Stimulated activated CD8-positive, alpha-beta memory T cell treated with anti-CD3 and anti-CD28 coated beads, Interleukin-4, amount 100 ng/mL, for 48 hours (primary cell): ENCODE data around the gene ADRA2B.
"Not testable (repeated sequence)": the region's sequence is repeated elsewhere in the genome, so short reads cannot be mapped to it uniquely, and the experiment has no call there.

Experiments
- DNase-seq: peaks from one replicate; pipeline ENCODE4 v3.0.0-alpha.2; 2020

ADRA2B gene

DNA sequence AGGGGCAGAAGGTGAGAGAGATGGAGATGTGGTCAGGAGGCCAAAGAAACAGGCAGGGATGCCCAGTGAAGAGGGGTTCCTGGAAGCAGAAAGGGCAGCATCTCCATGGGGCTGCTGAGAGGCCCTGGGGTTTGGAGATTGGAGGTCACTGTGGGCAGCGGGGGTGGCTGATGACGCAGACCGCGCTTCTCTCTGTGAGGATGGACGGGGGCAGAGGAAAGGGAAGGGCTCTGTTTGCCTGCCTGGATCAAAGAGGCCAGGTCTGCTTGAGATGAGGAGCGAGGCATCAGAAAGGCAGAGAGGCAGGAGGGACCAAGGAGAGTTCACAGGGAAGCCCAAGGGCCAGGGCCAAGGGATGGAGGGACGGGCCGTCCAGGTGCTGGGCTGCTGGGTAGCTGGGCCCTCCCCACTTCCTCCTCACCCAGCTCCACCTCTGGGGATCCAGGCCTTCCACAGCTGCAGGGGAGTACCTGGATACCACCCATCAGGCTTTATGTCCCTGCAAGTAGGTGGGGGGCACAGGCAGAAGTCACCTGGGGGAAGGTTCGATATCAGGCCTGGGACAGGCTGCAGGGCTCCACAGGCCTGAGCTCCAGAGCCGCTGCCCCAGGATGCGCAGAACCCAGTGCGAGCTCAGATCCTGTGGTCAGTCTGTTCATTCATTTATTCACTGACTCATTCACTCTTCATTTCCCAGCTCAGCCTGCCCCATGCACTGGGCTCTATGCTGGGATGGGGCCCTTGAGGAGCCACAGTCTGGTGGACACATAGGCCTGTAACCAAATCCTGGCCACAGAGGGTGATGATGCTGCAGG lies 30.6 kb downstream of the ADRA2B start:
- DNase-seq: peak; percentile 9

DNA sequence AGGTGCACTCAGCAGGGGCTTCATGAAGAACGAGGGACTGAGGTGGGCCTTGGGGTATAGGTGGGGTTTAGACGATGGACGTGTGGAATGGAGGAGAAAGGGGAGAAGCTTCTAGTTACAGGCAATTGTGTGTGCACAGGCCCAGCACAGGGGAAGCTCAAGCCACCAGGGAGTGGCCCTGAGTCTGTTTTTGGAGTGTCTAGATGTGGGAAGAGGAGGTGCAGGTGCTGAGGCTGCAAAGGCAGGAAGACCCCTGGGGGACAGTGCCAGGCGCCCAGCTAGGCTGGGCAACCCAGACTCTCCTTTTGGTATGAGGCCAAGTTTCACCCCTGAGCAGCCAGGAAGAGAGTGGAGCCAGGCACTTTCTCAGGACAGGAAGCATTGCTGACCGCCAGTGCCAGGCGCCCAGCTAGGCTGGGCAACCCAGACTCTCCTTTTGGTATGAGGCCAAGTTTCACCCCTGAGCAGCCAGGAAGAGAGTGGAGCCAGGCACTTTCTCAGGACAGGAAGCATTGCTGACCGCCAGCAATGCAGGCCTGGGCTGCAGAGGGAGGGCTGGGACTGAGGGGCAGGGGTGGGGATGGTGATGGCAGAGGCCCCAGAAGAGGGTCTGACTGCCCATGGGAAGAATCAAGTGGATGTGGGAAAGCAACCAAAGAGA lies 31.4 kb downstream of the ADRA2B start:
- DNase-seq: peak; percentile 1

DNA sequence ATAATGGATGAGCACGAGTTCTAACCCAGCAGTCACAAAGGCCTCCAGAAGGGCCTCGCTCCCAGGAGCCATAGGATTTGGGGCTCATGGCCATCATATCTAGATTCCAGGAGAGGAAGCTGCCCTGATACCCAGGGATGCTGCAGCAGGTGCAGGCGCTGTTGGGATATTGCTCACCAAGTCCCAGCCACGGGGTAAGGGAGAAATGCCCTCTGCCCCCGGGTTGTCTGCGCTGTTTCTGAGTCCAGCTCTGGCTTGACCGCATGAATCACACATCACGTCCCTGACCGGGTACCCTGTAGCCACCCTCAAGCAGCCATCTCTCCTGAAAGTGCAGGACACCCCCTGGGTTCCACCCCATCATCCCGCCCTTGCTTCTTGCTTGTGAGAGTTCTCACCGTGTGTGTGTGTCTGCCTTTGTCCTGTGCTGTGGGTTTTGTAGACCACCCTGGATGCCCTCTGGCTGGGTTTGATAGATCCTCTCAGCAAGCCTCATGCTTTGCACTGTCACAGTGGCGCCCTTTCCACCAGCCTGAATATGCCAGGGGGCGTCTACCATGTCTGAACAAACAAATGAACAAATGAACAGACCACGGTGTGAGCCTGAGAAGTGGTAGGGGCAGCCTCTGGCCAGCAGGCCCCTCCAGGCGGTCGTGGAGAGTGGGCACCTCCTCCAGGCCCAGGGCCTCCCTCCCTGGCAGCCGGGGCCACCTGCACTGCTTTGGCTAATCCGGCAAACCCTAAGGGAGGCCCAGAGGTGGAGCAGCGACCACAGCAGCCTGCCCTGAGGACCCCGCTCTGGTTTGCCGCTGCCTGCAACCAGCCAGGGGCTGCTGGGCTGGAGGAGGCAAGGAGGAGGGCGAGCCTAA lies 32.1 kb downstream of the ADRA2B start:
- peak; percentile 11 for DNase-seq

DNA sequence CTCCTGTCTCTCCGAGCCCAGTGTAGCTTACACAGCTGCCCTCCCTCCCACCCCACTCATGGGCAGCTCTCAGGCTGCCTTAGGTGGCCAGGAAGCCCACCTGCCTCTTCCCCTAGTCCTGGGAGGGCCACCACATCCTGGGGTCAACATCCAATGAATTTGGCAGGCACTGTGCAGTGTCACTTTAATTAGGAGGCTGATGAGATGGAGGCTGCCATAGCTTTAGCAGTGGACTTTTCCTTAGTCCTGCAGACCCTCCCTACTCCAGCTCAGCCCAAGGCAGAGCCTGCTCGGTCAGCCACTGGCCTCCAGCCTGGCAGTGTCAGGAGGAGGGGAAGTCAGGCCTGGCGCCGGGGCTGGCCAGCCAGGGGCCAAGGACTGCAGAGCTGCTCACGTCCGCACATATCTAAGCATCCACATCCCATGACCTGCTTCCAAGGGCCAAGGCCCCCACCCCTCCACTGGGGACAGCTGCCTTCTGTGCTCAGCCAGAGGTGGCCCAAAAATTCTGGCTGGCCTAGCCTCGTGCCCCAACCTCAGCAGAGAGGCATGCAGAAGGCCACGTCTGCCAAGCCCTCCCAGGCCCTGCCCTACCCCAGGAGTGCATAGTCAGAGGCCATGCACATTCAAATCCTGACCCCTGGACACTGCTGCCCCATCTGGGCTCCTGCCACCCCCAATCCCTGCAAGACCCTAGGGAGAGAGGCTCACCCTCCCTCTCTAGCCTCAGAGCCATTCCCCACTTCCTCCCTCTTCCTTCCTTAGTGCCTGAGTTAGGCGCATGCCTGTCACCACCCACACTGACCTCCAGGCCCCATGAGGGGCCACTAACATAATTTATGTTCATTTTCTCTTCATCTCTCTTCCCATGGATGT lies 33.1 kb downstream of the ADRA2B start:
- peak; percentile 11 for DNase-seq

DNA sequence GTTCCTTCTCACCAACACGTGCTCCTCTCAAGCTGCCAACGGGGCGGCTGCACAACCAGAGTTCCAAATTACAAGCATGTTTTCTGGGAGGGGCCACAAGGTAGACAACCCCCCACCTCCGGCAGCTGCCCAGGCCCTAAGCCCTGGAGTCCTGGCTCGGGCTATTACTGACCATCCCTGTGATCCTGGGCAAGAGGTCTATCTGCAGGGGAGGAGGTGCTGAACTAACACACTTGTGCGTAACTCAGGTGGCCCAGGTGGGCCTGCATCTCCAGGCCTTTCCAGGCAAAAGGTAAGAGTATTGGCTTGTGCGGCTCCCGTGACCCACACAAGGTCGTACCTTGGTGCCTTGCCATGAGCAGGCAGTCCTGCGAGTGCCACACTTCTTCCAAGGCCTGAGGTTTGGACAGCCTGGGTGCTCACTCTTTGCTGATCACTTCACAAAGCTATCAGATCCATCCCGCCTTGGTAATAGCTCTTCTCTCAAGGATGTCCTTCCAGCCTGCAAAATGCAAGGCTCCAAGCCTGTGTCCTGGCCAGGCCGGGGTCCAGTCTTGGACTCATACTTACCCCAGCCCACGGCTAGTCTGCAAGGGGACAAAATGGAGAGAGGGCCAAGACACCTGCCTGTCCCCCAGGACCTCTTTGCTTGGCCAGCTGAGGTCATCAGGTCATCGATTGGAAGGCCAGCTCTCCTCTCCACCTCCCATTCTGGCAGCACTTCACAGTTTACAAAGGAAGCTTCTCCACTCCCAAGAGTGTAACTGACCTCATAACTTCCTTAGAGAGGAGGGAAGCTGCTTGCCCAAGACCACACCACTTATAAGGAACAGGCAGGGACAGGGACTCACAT lies 33.9 kb downstream of the ADRA2B start:
- DNase-seq: peak; percentile 18

DNA sequence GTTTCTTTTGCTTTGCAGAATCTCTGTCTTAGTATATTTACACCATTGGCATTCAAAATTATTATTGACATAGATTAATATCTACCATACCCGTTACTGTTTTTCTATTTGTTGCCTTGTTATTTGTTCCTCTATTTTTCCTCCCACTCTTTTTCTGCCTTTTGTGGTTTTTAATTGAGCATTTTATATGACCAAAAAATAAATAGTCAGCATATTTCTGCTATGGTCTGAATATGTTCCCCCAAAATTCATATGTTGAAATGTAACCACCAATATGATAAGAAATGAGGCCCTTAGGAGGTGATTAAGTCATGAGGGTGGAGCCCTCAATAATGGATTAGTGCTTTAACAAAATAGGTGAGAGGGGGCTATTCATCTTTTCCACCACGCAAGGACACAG lies 35.3 kb downstream of the ADRA2B start:
- DNase-seq: no peak

DNA sequence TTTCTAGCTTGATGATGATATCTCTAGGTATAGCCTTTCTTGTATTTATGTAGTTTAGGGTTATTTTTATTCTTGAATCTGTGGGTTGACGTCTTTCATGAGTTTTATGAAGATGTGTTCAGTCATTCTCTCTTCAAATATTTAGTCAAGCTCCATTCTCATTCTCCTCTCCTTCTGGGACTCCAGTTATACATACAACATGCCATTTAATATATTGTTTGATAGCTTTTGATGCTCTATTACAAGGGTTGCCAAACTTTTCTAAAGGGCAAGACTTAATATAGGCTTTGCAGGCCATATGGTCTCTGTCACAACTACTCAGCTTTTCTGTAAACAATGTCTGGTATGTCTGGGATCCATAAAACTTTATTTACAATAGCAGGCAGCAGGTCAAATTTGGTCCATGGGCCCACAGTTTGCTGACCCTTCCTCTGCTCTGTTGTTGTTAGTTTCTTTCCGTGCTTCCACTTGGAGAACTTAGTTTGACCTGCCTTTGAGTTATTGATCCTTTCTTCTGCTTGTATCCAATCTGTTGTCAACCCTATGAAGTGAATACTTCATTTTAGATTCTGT lies 41.1 kb downstream of the ADRA2B start:
- no peak for DNase-seq

DNA sequence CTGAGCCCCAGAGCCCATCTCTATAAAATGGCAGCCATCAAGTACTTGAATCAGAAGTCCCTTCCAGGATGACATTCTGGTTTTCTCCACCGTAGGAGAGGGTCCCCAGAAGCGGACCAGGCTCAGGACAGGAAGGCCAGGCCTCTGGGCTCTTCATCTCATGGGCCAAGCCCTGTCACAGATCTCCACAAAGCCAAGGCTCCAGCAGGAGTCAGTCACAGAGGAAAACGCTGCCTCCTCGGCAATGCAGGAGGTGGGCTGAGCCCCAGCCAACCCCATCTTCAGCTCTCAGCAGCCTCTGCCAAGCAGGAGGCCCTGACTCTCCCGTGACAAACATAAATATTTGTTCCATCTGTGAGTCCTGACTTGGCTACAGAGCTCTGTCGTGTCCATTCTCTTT lies 42.2 kb downstream of the ADRA2B start:
- DNase-seq: no peak

DNA sequence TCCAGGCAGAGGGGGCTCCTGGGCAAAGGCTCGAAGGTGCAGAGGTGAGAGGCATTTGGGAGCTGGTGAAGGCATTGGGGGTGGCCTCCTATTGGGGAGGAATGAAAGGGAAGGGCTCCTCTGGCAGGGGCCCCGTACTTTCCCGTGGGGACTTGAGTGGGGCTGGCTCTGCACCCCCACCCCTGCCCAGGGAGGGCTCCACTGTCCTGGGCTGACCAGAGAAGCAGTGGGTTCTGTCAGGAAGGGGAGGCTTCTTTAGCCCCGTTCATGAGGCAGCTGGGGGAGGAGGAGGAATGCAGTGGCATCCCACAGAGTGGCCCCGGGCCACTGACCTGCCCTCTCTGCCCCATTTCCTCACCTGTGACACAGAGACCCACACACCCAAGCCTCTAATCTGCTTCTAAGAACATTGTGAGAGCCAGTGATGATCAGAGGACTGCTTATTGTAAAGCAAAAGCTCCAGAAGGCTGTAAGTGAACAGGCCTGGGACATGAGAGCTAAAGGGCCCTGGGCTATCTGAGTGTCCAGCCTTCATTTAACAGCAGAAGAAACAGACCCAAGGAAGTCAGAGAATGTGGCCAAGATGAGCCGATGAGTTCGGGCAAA lies 43.1 kb downstream of the ADRA2B start:
- DNase-seq: no peak

DNA sequence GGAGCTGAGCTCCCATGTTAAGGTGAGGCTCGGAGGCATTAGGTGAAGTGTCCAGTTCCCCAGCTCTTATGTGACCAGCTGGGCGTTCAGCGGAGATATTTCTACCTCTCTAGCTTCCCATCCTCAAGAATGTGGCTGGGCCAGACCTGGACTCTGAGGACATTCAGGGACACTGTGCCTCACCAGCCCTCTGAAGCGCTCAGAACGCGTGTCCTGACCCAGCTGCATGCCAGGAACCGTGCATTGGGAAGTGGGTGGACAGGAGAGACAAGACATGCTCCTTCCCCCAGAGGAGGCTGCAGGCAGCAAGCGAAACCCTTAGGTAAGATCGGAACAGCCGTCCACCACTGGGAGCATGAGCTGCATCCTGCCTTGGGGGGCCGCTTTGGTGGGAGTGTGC lies 43.6 kb downstream of the ADRA2B start:
- DNase-seq: no peak

DNA sequence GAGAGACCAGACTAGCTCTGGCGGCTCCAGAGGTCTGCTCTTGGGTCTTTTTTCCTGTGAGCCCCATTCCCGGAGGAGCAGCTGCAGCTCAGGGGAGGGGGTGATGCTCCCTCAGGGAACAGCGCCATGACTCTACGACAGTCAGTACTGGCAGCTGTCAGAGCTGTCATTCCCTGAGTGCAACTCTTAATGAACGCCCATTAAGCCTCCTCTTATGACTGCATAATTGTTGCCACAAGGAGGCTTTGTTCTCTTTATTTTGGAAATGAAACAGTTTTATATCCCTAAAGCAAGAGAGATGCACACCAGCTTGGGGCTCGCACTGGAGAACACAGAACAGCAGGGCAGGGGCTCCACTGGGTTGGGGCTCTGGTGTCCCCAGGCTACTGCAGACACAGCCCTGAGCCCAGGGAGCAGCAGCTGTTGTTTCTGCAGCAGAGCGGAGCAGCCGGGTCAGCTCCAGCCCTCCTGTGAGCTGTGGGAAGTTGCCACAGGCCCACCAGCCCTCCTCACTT lies 44.3 kb downstream of the ADRA2B start:
- DNase-seq: not testable (repeated sequence)

DNA sequence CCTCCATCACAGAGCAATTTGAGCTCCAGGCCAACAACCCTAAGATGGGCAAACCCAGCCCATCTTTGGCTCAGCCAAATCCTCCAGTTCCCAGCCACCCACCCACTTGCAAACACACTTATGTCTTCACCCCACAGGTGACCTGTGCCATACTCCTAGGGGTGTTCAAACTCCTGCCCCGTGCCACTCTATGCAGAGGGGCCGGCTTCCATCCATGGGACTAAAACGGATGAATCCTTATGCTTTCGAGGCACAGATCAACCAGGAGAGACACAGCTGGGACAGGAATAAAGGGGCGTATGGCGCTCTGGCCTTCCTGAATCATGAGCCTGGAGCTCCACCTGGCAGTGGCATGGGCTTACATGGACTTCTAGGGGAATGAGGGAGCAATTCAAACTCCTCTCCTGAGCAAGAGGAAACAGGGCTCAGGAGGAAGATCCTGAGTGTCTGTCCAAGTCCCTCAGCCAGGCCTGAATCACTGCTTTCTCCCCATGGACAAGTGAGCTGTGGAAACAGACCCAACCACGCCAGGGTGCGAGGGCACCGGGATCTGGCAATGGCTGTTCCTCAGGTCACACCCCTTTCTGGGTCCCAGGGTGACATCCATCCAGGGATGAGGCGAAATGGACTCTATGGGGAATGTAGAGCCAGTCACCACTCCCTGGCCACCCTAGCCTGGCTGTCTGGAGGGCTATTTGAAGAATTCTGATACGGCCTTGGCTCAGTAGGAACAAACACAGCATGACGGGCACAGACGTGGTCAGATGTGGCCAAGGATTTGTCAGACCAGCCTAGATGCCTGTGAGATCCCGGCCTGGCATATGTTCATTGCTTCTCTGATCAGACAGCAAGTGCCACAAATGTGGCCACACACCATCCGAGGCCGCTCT lies 45.0 kb downstream of the ADRA2B start:
- not testable (repeated sequence) for DNase-seq

DNA sequence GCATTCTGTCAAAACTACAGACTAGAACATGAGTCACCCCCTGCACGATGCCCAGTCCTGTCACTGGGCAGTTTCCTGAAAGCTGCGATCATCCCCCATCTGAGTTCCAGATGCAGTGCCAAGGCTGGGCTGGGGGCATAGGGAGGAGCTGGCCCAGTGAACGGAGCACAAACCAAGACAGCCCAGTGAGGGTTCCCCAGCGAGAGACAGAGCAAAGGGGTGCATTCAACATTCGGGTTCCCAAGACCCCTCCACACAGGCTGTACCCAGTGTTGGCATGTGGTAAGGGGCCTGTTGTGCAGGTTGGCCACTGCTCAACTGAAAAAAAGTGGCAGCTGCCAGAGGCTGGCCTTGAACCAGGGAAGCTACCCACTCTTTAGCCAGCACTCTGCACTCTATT lies 46.0 kb downstream of the ADRA2B start:
- DNase-seq: not testable (repeated sequence)

DNA sequence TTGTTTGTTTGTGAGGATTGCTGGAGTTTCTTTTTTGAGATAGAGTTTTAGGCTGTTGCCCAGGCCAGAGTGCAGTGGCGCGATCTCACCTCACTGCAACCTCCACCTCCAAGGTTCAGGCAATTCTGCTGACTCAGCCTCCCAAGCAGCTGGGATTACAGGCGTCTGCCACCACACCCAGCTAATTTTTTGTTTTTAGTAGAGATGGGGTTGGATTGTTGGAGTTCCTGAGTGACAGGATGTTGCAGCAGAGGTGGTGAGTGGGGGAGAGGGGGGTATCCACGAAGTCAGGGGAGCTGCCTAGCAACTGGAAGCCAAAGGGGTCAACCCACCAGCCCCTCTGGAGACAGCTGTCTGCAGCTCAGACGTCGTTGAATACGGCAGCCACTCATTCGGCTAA lies 46.5 kb downstream of the ADRA2B start:
- not testable (repeated sequence) for DNase-seq

DNA sequence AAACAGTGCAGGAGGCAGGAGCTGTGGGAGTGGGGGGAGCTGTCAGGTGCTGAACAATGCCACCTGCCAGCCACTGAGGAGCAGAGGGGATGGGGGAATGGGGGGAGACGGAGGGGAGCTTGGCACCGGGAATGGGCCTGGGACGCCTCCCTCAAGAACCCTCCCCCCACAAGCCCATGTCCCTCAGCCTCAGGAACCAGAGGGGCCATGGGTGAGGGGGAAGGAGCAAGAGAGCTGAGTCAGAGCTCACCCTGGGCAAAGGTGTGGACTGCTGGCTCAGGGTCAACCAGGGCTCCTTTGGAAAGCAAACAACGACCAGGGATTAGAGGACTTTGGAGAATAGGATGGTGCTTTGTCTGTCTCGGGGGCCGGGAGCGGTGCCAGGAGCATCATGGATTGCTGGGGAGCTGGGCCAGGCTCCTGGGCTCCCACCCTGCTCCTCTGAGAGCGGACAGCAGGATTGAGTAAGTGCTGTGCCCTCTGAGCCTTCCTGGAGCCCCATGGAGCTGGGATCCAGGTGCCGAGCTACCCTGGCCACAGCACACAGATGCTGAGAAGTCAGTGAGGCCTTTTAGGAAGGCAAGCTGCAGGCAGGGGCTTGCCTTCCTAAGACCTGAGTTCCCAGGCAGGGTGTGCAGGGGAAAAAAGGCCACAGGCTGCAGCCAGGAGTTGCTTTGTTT lies 48.3 kb downstream of the ADRA2B start:
- DNase-seq: not testable (repeated sequence)

DNA sequence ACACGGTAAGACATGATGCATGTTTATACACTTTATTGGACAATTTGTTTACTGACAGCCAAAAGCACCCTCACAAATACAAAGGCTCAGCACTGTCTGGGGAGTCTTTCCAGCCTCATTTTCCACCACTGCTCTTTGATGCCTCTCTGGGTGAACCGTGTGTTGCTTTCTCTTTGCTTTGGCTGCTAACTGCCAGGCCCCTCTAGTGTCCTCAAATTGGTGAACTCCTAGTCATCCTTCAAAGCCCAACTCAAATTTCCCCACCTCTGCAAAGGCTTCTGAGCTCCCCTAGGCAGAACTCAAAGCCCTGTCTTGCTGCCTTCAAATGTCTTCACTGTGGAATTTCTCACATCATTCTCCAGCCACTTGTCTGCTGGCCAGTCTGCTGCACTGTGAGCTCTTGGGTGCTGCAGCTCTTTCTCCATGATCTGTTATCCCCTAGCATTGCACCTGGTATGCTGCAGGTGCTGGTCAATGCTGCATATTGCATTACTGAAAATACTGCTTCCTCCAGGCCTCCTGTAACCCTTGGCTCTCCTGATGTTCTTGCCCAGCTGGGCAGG lies 49.2 kb downstream of the ADRA2B start:
- not testable (repeated sequence) for DNase-seq

DNA sequence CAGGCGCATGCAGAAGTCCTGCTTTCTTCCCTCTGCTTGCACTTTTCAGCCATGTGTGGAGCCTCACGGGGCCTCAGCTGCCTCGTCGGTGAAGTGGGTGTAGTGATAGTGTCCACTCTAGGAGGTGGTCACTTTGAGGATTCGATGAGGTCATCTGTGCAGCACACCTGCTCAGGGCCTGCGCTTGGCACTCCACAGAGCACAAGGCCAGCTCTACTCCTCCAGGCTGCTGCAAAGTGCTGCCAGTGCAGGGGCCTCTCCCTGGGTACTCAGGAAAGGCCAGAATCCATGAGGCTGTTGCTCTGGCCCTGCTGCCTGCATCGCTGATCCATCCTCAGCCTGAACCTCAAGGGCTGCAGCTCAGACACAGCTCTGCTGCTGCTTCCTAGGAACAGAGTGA lies 49.9 kb downstream of the ADRA2B start:
- DNase-seq: not testable (repeated sequence)

DNA sequence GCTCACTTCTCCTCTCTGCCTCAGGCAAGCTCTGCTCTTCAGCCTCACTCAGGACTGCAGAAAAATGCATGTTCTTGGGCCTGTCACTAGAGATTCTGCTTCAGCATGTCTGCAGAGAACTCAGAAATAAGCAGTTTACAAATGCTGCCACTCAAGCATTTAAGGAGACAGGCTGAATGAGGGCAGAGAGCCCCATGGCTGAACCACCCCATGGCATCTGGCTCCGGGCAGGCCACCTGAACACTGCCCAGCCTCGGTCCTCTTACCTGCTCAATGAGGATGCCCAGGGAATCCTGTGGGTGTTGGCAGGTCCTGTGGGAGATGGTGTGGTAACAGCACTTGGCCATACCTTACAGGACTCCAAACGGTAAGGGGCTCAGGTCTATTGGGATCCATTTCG lies 50.4 kb downstream of the ADRA2B start:
- DNase-seq: not testable (repeated sequence)
